Measurements from ENCODE around the gene MTFP1. TPM values are rescaled to one million over a fixed set of nuclear protein-coding genes. Genes with fewer than 3 reads are reported as not detected.

The MTFP1 gene
- total RNA-seq, 2 experiments from 2014 or later, result 37.2 to 38.0 TPM

GRCh38 chr22:30433227-30433626 is 7.7 kb downstream of the MTFP1 start:
- Histone ChIP-seq H3K27me3 (ENCODE audit: control insufficient read depth in 1 of 2, insufficient read depth in 2 of 2, low read length in 2 of 2) (peaks cover 0 to 4% of the 10 kb centered on the region in 2 experiments), H3K36me3 (ENCODE audit: insufficient read depth, low read length) (peaks cover 11% of the 10 kb centered on the region), H3K4me1 (ENCODE audit: insufficient read depth, low read length) (peaks cover 24% of the 10 kb centered on the region), H3K27ac (ENCODE audit: low read depth in 1 of 2, low read length in 2 of 2) (no peak overlapping the region), H3K4me3 (ENCODE audit: low read length) (no peak overlapping the region), H3K9me3 (ENCODE audit: control insufficient read depth in 1 of 2, insufficient read depth in 1 of 2, low read length in 2 of 2) (peaks cover 5 to 22% of the 10 kb centered on the region in 2 experiments)
- no peak for TF ChIP-seq CTCF (IDR thresholded peaks at IDR 0.05)
- Mint-ChIP-seq H3K4me3 (no peak overlapping the region), H3K9me3 (peaks cover 6% of the 10 kb centered on the region), H3K4me1 (ENCODE audit: low read depth) (peaks cover 25% of the 10 kb centered on the region), H3K27ac (peak overlapping the region; percentile 17), H3K27me3 (peaks cover 8% of the 10 kb centered on the region), H3K36me3 (ENCODE audit: low read depth) (peaks cover 4% of the 10 kb centered on the region)
- POLR2A ChIA-PET, result interaction anchor here (7.3 kb wide), 1 partner anchor 9 kb away, joined by 76 read pairs; the partner anchor contains the start of gene MTFP1
- no peak for DNase-seq
- CTCF ChIA-PET, result no interaction called here
- ATAC-seq (ENCODE audit: poor library complexity), result no peak
- intact Hi-C loops (cut with DNase I, micrococcal nuclease), result no loop called here

GRCh38 chr22:30433773-30434172 is 8.2 kb downstream of the MTFP1 start:
- Histone ChIP-seq H3K27me3 (ENCODE audit: control insufficient read depth in 1 of 2, insufficient read depth in 2 of 2, low read length in 2 of 2) (peaks cover 0 to 10% of the 10 kb centered on the region in 2 experiments), H3K27ac (ENCODE audit: low read depth in 1 of 2, low read length in 2 of 2) (no peak overlapping the region), H3K4me1 (ENCODE audit: insufficient read depth, low read length) (peaks cover 24% of the 10 kb centered on the region), H3K36me3 (ENCODE audit: insufficient read depth, low read length) (peaks cover 6% of the 10 kb centered on the region), H3K4me3 (ENCODE audit: low read length) (no peak overlapping the region), H3K9me3 (ENCODE audit: control insufficient read depth in 1 of 2, insufficient read depth in 1 of 2, low read length in 2 of 2) (peaks cover 5 to 22% of the 10 kb centered on the region in 2 experiments)
- peaks cover under 1% of the 10 kb centered on the region for H3K36me3 Mint-ChIP-seq (ENCODE audit: low read depth)
- no peak for ATAC-seq (ENCODE audit: poor library complexity)
- H3K27ac Mint-ChIP-seq, result no peak overlapping the region
- peaks cover 6% of the 10 kb centered on the region for H3K9me3 Mint-ChIP-seq
- TF ChIP-seq CTCF (IDR thresholded peaks at IDR 0.05), result no peak
- intact Hi-C loops (cut with DNase I, micrococcal nuclease), result no loop called here
- DNase-seq, result no peak
- peaks cover 14% of the 10 kb centered on the region for H3K27me3 Mint-ChIP-seq
- peaks cover 25% of the 10 kb centered on the region for H3K4me1 Mint-ChIP-seq (ENCODE audit: low read depth)
- ChIA-PET POLR2A (interaction anchor here (7.3 kb wide), 1 partner anchor 9 kb away, joined by 76 read pairs; the partner anchor contains the start of gene MTFP1), CTCF (interaction anchor here (1.5 to 1.7 kb wide), 2 partner anchors 10 to 11 kb away, joined by 4 to 6 read pairs; no protein-coding TSS in a partner anchor)
- H3K4me3 Mint-ChIP-seq, result no peak overlapping the region

- H3K27ac Mint-ChIP-seq, result peak overlapping the region; percentile 89
- CTCF ChIA-PET, result interaction anchor here (1.5 to 2.8 kb wide), 3 partner anchors 8 to 11 kb away, joined by 4 to 12 read pairs (median 6); no protein-coding TSS in a partner anchor
- H3K4me1 Mint-ChIP-seq (ENCODE audit: low read depth), result peaks cover 25% of the 10 kb centered on the region
- no peaks in the 10 kb centered on the region for H3K36me3 Mint-ChIP-seq (ENCODE audit: low read depth)
- no peak overlapping the region for H3K4me3 ChIP-seq (ENCODE audit: low read length)
- peak overlapping the region; percentile 55 to 94 for H3K27ac ChIP-seq (ENCODE audit: low read depth in 1 of 2, low read length in 2 of 2)
- no peak overlapping the region for H3K4me3 Mint-ChIP-seq
- peaks cover 5 to 26% of the 10 kb centered on the region in 2 experiments for H3K9me3 ChIP-seq (ENCODE audit: control insufficient read depth in 1 of 2, insufficient read depth in 1 of 2, low read length in 2 of 2)
- intact Hi-C loops (cut with DNase I, micrococcal nuclease), result loop anchor here in 1 of 2 experiments (1.0 to 5.0 kb wide), 2 partner anchors 9 to 128 kb away; no protein-coding TSS in a partner anchor
- DNase-seq (peak in 3 of 14 experiments; percentile 20 to 43 (median 40)), ATAC-seq (ENCODE audit: poor library complexity) (no peak)
- peaks cover 0 to 16% of the 10 kb centered on the region in 2 experiments for H3K27me3 ChIP-seq (ENCODE audit: control insufficient read depth in 1 of 2, insufficient read depth in 2 of 2, low read length in 2 of 2)
- no peak for TF ChIP-seq CTCF (IDR thresholded peaks at IDR 0.05)
- POLR2A ChIA-PET, result interaction anchor here (7.3 kb wide), 1 partner anchor 10 kb away, joined by 76 read pairs; the partner anchor contains the start of gene MTFP1
- H3K9me3 Mint-ChIP-seq, result peaks cover 6% of the 10 kb centered on the region
- no peaks in the 10 kb centered on the region for H3K36me3 ChIP-seq (ENCODE audit: insufficient read depth, low read length)
- peaks cover 16% of the 10 kb centered on the region for H3K27me3 Mint-ChIP-seq
- H3K4me1 ChIP-seq (ENCODE audit: insufficient read depth, low read length), result peaks cover 24% of the 10 kb centered on the region
These were observed 9.3 kb downstream of the MTFP1 start for GRCh38 chr22:30434843-30435242.

All from CD4-positive, alpha-beta T cell (primary cell).